C4-2B (cell line): ENCODE data around the gene PHACTR1.
"Not testable (repeated sequence)": the region's sequence is repeated elsewhere in the genome, so short reads cannot be mapped to it uniquely, and the experiment has no call there.

Source experiments
- H3K27ac ChIP-seq: fragments of 450-650 bp; 2 replicates; pipeline ENCODE4 v1.5.1; 2017
- CTCF ChIP-seq: fragments of 450-650 bp; conservative IDR thresholded peaks from 2 replicates; pipeline ENCODE4 v1.5.1; 2017; ENCODE audit warnings: mild to moderate bottlenecking
- ZFX ChIP-seq: fragments of 450-650 bp; IDR thresholded peaks from 2 replicates; pipeline ENCODE4 v1.6.1; 2017

Gene PHACTR1

GRCh38 chr6:12761376-12762115, 45.0 kb downstream of the PHACTR1 start:
- H3K27ac ChIP-seq, result no peak overlapping the region
- no peak for TF ChIP-seq CTCF
- TF ChIP-seq ZFX, result no peak

- H3K27ac ChIP-seq, result not testable (repeated sequence)
These were observed 46.3 kb downstream of the PHACTR1 start for GRCh38 chr6:12762731-12763434.

- no peak overlapping the region for H3K27ac ChIP-seq
- no peak for TF ChIP-seq ZFX
- no peak for TF ChIP-seq CTCF
These were observed 49.8 kb downstream of the PHACTR1 start for GRCh38 chr6:12766365-12766764.

- TF ChIP-seq ZFX, result no peak
- no peak for TF ChIP-seq CTCF
- no peak overlapping the region for H3K27ac ChIP-seq
These were observed 50.4 kb downstream of the PHACTR1 start for GRCh38 chr6:12767016-12767415.

GRCh38 chr6:12769556-12770256, 53.1 kb downstream of the PHACTR1 start:
- TF ChIP-seq ZFX, result no peak
- TF ChIP-seq CTCF, result no peak
- no peak overlapping the region for H3K27ac ChIP-seq

- TF ChIP-seq ZFX, result no peak
- no peak for TF ChIP-seq CTCF
- no peak overlapping the region for H3K27ac ChIP-seq
These were observed 55.8 kb downstream of the PHACTR1 start for GRCh38 chr6:12772416-12772815.

GRCh38 chr6:12776291-12776690, 59.7 kb downstream of the PHACTR1 start:
- TF ChIP-seq ZFX (no peak), CTCF (no peak)
- H3K27ac ChIP-seq, result no peak overlapping the region
